ENCODE measurements around the gene UBL3.

DNA sequence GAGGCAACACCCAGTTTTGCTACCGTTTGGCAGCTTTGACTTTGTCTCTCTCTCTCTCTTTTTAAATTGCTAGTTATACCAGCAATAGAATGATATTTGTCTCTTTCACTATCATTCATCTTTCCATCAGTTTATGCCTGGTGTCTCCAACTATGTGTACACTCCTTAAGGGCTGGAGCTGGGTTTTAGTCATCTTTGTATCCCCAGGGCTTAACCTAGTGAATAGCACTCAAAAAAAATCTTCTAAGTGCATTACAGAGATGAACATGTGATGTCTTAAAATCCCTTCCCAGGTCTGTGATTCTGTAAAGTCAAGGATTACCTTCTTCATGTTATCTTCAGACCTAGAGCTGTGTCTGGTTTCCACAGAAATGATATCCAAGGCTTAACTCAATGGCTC lies 7.8 kb upstream of the UBL3 start:
- TF ChIP-seq, protein P1, sequence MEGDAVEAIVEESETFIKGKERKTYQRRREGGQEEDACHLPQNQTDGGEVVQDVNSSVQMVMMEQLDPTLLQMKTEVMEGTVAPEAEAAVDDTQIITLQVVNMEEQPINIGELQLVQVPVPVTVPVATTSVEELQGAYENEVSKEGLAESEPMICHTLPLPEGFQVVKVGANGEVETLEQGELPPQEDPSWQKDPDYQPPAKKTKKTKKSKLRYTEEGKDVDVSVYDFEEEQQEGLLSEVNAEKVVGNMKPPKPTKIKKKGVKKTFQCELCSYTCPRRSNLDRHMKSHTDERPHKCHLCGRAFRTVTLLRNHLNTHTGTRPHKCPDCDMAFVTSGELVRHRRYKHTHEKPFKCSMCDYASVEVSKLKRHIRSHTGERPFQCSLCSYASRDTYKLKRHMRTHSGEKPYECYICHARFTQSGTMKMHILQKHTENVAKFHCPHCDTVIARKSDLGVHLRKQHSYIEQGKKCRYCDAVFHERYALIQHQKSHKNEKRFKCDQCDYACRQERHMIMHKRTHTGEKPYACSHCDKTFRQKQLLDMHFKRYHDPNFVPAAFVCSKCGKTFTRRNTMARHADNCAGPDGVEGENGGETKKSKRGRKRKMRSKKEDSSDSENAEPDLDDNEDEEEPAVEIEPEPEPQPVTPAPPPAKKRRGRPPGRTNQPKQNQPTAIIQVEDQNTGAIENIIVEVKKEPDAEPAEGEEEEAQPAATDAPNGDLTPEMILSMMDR (IDR thresholded peaks at IDR 0.05; ENCODE audit: low read depth, low read length) = no peak
- TF ChIP-seq EZH2phosphoT487 (IDR thresholded peaks at IDR 0.05; ENCODE audit: low read depth) = no peak

All from OCI-LY3 (cell line).